CD14-positive monocyte (primary cell): ENCODE data around the gene KCNRG. TPM values are rescaled to one million over a fixed set of nuclear protein-coding genes. Genes with fewer than 3 reads are reported as not detected.

ENCODE experiments used
- DNase-seq, 3 donors: peaks; one replicate each; pipeline ENCODE4 v3.0.0-alpha.2; 2011 to 2022
- H2AFZ ChIP-seq: 2 replicates; pipeline ENCODE4 v1.6.0; 2012; ENCODE audit warnings: mild to moderate bottlenecking, low read depth, low read length, inconsistent platforms; ENCODE audit not compliant: insufficient read depth, poor library complexity, severe bottlenecking
- H3K27ac ChIP-seq, 2 donors: 1 replicate in 1 of 2; 2 replicates in 1 of 2; pipeline ENCODE4 v1.5.1; 2012 to 2013; ENCODE audit warnings: low read length in 2 of 2, control low read depth in 1 of 2, inconsistent platforms in 1 of 2, low read depth in 1 of 2, mild to moderate bottlenecking in 1 of 2
- H3K27me3 ChIP-seq, 2 donors: one replicate each; pipeline versions ENCODE4 v1.6.0 to v1.6.1; 2011 to 2013; ENCODE audit warnings: low read length in 2 of 2; ENCODE audit not compliant: control insufficient read depth in 2 of 2, insufficient read depth in 2 of 2
- H3K36me3 ChIP-seq, 2 donors: replicated peaks in 1 of 2; 1 replicate in 1 of 2; 2 replicates in 1 of 2; pipeline versions ENCODE4 v1.5.1 to v1.6.1; 2012 to 2013; ENCODE audit warnings: low read length in 2 of 2, control low read depth in 1 of 2, inconsistent platforms in 1 of 2, mild to moderate bottlenecking in 1 of 2; ENCODE audit not compliant: insufficient read depth in 2 of 2, control insufficient read depth in 1 of 2
- H3K4me1 ChIP-seq, 2 donors: 1 replicate in 1 of 2; 2 replicates in 1 of 2; pipeline versions ENCODE4 v1.5.1 to v1.6.1; 2012 to 2013; ENCODE audit warnings: low read length in 2 of 2, control low read depth in 1 of 2, inconsistent platforms in 1 of 2, mild to moderate bottlenecking in 1 of 2, moderate library complexity in 1 of 2; ENCODE audit not compliant: insufficient read depth in 2 of 2, control insufficient read depth in 1 of 2
- H3K4me2 ChIP-seq: replicated peaks from 2 replicates; pipeline ENCODE3; 2012; ENCODE audit warnings: low read length, moderate library complexity, mild to moderate bottlenecking; ENCODE audit not compliant: poor library complexity, severe bottlenecking; ENCODE audit errors: extremely low read depth
- H3K4me3 ChIP-seq, 3 experiments: fragments of 200-600 bp in 1 of 3; sonication (generic) in 1 of 3; replicated peaks in 1 of 3; 1 replicate in 2 of 3; 2 replicates in 1 of 3; pipeline ENCODE4 v1.5.1; 2011 to 2013; ENCODE audit warnings: low read length in 3 of 3, mild to moderate bottlenecking in 3 of 3, control low read depth in 2 of 3, low read depth in 2 of 3, inconsistent platforms in 1 of 3, moderate library complexity in 1 of 3
- H3K79me2 ChIP-seq: 2 replicates; pipeline ENCODE4 v1.6.0; 2012; ENCODE audit warnings: mild to moderate bottlenecking, control low read depth, inconsistent platforms, low read length, moderate library complexity; ENCODE audit not compliant: insufficient read depth
- H3K9ac ChIP-seq: 2 replicates; pipeline ENCODE4 v1.6.0; 2017; ENCODE audit warnings: low read length, mild to moderate bottlenecking; ENCODE audit not compliant: insufficient read depth, poor library complexity, severe bottlenecking
- H3K9me3 ChIP-seq, 2 donors: replicated peaks in 1 of 2; 1 replicate in 1 of 2; 2 replicates in 1 of 2; pipeline versions ENCODE4 v1.5.1 to v1.6.1; 2012 to 2013; ENCODE audit warnings: low read length in 2 of 2, control low read depth in 1 of 2; ENCODE audit not compliant: control insufficient read depth in 1 of 2, insufficient read depth in 1 of 2
- H4K20me1 ChIP-seq: 2 replicates; pipeline ENCODE4 v1.6.0; 2012; ENCODE audit warnings: mild to moderate bottlenecking, low read length, control low read depth, moderate library complexity; ENCODE audit not compliant: insufficient read depth
- H3K27ac Mint-ChIP-seq, 7 donors: one replicate each; pipeline ENCODE4 v1.8.0; 2020; ENCODE audit warnings: mild to moderate bottlenecking in 7 of 7, mixed read lengths in 7 of 7, moderate library complexity in 6 of 7, inconsistent platforms in 2 of 7
- H3K27me3 Mint-ChIP-seq, 3 donors: one replicate each; pipeline ENCODE4 v1.8.0; 2021 to 2022; ENCODE audit warnings: low read depth in 3 of 3, mild to moderate bottlenecking in 3 of 3, mixed read lengths in 3 of 3, moderate library complexity in 3 of 3, inconsistent platforms in 1 of 3
- H3K36me3 Mint-ChIP-seq, 2 donors: one replicate each; pipeline ENCODE4 v1.8.0; 2020; ENCODE audit warnings: mixed read lengths in 2 of 2, inconsistent platforms in 1 of 2, mild to moderate bottlenecking in 1 of 2
- H3K4me1 Mint-ChIP-seq: one replicate; pipeline ENCODE4 v1.8.0; 2020; ENCODE audit warnings: mild to moderate bottlenecking, mixed read lengths
- H3K4me3 Mint-ChIP-seq, 2 donors: one replicate each; pipeline ENCODE4 v1.8.0; 2020; ENCODE audit warnings: mild to moderate bottlenecking in 2 of 2, mixed read lengths in 2 of 2, moderate library complexity in 1 of 2
- H3K9me3 Mint-ChIP-seq, 7 donors: one replicate each; pipeline ENCODE4 v1.8.0; 2020 to 2022; ENCODE audit warnings: mixed read lengths in 7 of 7, mild to moderate bottlenecking in 6 of 7, moderate library complexity in 6 of 7, inconsistent platforms in 2 of 7
- WGBS: methylation state at CpG from one replicate; pipeline ENCODE4 v1.1.5; 2013; ENCODE audit warnings: missing lambda C conversion rate; ENCODE audit not compliant: insufficient coverage; 5-methylcytosine and 5-hydroxymethylcytosine counted together
- intact Hi-C, 2 donors: fragments of 100-400 bp; cut with micrococcal nuclease; formaldehyde crosslinking; loops; one replicate each; pipeline versions ENCODE4 v1.15.0 to v1.15.1; 2023
- polyA plus RNA-seq, 3 donors: library from polyadenylated mRNA; depleted of rRNA in 1 of 3; unstranded in 2 of 3; stranded (reverse) in 1 of 3; fragments of 300-500 nt in 2 of 3; fragments of >200 nt in 1 of 3; fragmentation: Illumina TruSeq in 2 of 3; gene quantifications; 1 replicate in 2 of 3; 2 replicates in 1 of 3; pipeline ENCODE4 v1.2.3, GENCODE V29; 2012 to 2021
- TF ChIP-seq, protein P1 (sequence below): fragments of 200-600 bp; IDR thresholded peaks from one replicate; pipeline ENCODE4 v1.8.0; 2022; ENCODE audit warnings: antibody characterized with exemption, mild to moderate bottlenecking

The KCNRG gene
- polyA plus RNA-seq, 3 donors = 0.15 to 0.29 TPM; not detected in 1

DNA sequence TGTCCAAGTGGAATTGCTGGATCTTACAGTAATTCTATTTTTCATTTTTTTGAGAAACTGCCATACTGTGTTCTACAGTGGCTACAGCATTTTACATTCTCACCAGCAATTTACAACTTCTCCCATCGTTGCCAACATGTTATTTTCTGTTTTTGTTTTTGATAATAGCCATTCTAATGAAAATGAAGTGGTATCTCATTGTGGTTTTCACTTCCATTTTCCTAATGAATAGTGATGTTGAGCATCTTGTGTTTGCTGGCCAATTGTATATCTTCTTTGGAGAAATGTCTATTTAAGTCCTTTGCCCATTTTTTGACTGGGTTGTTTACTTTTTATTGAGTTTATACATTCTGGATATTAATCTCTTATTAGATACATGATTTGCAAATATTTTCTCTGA, 38.6 kb downstream of the KCNRG start:
- no peak overlapping the region for H3K9ac ChIP-seq
- peaks cover 24 to 86% of the 10 kb centered on the region in 2 donors for H3K36me3 ChIP-seq
- peak overlapping the region in 2 of 7 donors; percentile 65 to 77 for H3K27ac Mint-ChIP-seq
- peaks cover 84% of the 10 kb centered on the region for H4K20me1 ChIP-seq
- H3K27me3 ChIP-seq = no peaks in the 10 kb centered on the region
- TF ChIP-seq, protein P1, sequence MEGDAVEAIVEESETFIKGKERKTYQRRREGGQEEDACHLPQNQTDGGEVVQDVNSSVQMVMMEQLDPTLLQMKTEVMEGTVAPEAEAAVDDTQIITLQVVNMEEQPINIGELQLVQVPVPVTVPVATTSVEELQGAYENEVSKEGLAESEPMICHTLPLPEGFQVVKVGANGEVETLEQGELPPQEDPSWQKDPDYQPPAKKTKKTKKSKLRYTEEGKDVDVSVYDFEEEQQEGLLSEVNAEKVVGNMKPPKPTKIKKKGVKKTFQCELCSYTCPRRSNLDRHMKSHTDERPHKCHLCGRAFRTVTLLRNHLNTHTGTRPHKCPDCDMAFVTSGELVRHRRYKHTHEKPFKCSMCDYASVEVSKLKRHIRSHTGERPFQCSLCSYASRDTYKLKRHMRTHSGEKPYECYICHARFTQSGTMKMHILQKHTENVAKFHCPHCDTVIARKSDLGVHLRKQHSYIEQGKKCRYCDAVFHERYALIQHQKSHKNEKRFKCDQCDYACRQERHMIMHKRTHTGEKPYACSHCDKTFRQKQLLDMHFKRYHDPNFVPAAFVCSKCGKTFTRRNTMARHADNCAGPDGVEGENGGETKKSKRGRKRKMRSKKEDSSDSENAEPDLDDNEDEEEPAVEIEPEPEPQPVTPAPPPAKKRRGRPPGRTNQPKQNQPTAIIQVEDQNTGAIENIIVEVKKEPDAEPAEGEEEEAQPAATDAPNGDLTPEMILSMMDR = no peak
- intact Hi-C loops = no loop called here
- H3K4me1 ChIP-seq = no peaks in the 10 kb centered on the region
- H2AFZ ChIP-seq = no peak overlapping the region
- H3K4me3 ChIP-seq = no peak overlapping the region
- no peaks in the 10 kb centered on the region for H3K9me3 Mint-ChIP-seq
- peaks cover 96% of the 10 kb centered on the region for H3K79me2 ChIP-seq
- no peak overlapping the region for H3K4me3 Mint-ChIP-seq
- no peak for DNase-seq
- WGBS = no CpG with 5 or more reads among the region's 1 CpG
- H3K27ac ChIP-seq = peak overlapping the region in 1 of 2 donors; percentile 55
- no peaks in the 10 kb centered on the region for H3K9me3 ChIP-seq
- peaks cover 43 to 57% of the 10 kb centered on the region in 2 donors for H3K36me3 Mint-ChIP-seq
- no peak overlapping the region for H3K4me2 ChIP-seq
- H3K27me3 Mint-ChIP-seq = no peaks in the 10 kb centered on the region
- H3K4me1 Mint-ChIP-seq = peaks cover 9% of the 10 kb centered on the region

DNA sequence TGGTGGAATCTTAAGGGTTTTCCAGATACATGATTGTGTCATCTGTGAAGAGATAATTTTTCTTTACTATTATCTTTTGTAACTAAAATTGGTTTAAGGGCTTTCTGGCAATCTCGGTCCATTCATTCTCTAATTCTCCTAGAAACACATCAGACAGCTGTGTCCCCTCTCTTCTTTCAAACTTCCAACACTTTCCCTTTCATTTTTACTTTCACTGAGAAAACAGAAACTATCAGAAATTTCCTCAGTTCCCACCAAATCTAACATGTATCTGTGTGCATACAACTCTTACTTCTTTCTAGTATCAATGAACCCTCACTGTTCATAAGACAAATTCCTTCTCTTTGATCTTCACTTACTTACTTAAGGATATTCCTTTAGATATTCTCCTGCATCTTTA, 40.2 kb downstream of the KCNRG start:
- peaks cover 29 to 90% of the 10 kb centered on the region in 2 donors for H3K36me3 ChIP-seq
- intact Hi-C loops = no loop called here
- H3K27me3 Mint-ChIP-seq = no peaks in the 10 kb centered on the region
- H3K4me2 ChIP-seq = no peak overlapping the region
- no peaks in the 10 kb centered on the region for H3K9me3 Mint-ChIP-seq
- 90% methylated on average over 1 of the region's 1 CpG for WGBS
- peaks cover 85% of the 10 kb centered on the region for H4K20me1 ChIP-seq
- no peak overlapping the region for H3K4me3 ChIP-seq
- peaks cover 95% of the 10 kb centered on the region for H3K79me2 ChIP-seq
- H3K27me3 ChIP-seq = no peaks in the 10 kb centered on the region
- H3K9me3 ChIP-seq = no peaks in the 10 kb centered on the region
- no peak for DNase-seq
- no peak overlapping the region for H3K4me3 Mint-ChIP-seq
- H2AFZ ChIP-seq = no peak overlapping the region
- TF ChIP-seq, protein P1 = no peak
- H3K27ac Mint-ChIP-seq = peak overlapping the region in 5 of 7 donors; percentile 1 to 71 (median 30)
- peaks cover 45 to 66% of the 10 kb centered on the region in 2 donors for H3K36me3 Mint-ChIP-seq
- H3K27ac ChIP-seq = peak overlapping the region in 1 of 2 donors; percentile 67
- H3K9ac ChIP-seq = no peak overlapping the region
- peaks cover 9% of the 10 kb centered on the region for H3K4me1 Mint-ChIP-seq
- no peaks in the 10 kb centered on the region for H3K4me1 ChIP-seq
